ENCODE data around the gene DIP2C.

Gene DIP2C

GRCh38 chr10:260819-261429, 428.5 kb downstream of the DIP2C start:
- no peak for DNase-seq

GRCh38 chr10:251982-252582, 437.4 kb downstream of the DIP2C start:
- no peak for DNase-seq

GRCh38 chr10:248307-248706, 441.2 kb downstream of the DIP2C start:
- no peak for DNase-seq

GRCh38 chr10:247480-247879, 442.0 kb downstream of the DIP2C start:
- DNase-seq, result no peak

- DNase-seq, result no peak
Measured at GRCh38 chr10:246431-246830, 443.0 kb downstream of the DIP2C start.

GRCh38 chr10:244227-244626, 445.2 kb downstream of the DIP2C start:
- DNase-seq, result no peak

- DNase-seq, result no peak
Measured at GRCh38 chr10:241966-242643, 447.4 kb downstream of the DIP2C start.

GRCh38 chr10:241451-241850, 448.0 kb downstream of the DIP2C start:
- no peak for DNase-seq

GRCh38 chr10:239109-239508, 450.4 kb downstream of the DIP2C start:
- DNase-seq, result no peak

- DNase-seq, result no peak
Measured at GRCh38 chr10:235915-236314, 453.6 kb downstream of the DIP2C start.

- no peak for DNase-seq
Measured at GRCh38 chr10:234708-235406, 454.6 kb downstream of the DIP2C start.

- no peak for DNase-seq
Measured at GRCh38 chr10:232878-233277, 456.6 kb downstream of the DIP2C start.

- no peak for DNase-seq
Measured at GRCh38 chr10:232061-232460, 457.4 kb downstream of the DIP2C start.

- no peak for DNase-seq
Measured at GRCh38 chr10:230758-231157, 458.7 kb downstream of the DIP2C start.

GRCh38 chr10:228366-228765, 461.1 kb downstream of the DIP2C start:
- DNase-seq, result no peak

GRCh38 chr10:227014-227413, 462.5 kb downstream of the DIP2C start:
- peak; percentile 3 for DNase-seq

- DNase-seq, result no peak
Measured at GRCh38 chr10:226018-226417, 463.4 kb downstream of the DIP2C start.

GRCh38 chr10:224571-224970, 464.9 kb downstream of the DIP2C start:
- DNase-seq, result no peak

Data from suppressor macrophage treated with lipopolysaccharide for 4 hours (primary cell).